ENCODE data around the gene CAND1.

CAND1 gene

DNA sequence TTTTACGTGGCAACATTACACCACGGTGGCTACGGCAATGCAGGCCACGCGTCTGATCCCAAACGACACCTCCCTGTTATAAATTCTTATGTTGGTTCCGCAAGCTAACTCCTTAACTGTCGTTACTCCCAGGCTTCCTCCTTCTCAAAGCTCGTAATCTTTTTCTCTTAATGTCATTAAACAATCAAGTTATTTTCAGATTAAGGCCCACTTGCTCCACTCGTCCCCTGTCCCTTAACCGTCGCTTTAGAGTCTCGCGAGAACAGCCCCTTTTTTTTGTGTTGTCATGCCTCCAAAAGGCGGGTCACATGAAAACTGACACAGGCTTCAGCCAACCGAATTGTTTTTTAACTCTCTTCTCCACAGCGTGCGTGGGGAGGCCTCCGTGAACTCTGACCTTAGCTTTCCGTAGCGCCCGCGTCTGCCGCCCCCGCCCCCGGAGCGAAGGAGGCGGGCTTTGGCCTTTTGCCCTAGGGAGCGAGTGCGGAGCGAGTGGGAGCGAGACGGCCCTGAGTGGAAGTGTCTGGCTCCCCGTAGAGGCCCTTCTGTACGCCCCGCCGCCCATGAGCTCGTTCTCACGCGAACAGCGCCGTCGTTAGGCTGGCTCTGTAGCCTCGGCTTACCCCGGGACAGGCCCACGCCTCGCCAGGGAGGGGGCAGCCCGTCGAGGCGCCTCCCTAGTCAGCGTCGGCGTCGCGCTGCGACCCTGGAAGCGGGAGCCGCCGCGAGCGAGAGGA, at the start of gene CAND1:
Gene CAND1 (plus strand): TSS at position 463 of the 737 bp plus-strand sequence. CDS start 360 bp downstream, outside the sequence.
- peak; percentile 100 for DNase-seq

DNA sequence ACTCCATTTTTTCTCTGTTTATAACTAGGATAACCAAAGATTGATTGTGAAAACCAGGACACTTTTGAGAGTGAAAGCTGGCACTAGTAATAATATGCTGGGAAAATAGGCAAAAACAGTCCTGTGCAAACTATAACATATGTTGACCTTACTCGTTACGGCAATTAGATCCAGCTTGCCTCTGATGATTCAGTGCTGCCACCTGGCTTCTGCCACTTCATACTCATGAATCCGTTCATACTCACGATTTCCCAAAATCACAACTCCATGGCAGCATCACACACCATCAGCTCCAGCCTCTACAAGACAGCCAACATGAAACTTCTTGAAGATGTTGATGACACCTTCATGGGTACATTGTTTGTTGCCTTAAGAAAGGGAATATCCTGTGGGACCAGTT, 49.1 kb upstream of the CAND1 start:
- DNase-seq = no peak

DNA sequence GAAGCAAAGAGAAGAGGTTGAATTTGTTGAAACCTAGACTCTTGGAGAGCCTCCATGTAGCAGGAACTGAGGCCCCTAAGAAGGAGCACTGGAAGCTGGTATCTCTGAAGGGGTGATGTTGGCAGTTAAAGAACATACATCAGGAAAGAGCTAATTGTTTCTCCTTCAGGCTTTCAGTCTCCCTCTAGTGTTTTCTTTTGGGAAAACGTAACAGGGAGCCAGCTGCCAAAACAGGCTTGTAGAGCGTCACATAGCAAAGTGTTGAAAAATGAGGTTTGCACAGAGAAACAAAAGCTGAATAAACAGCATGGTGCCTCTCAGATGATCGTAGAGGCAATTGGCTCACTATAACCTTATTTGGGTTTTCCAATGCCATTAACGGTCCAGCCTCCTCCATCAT, 46.9 kb upstream of the CAND1 start:
- peak; percentile 38 for DNase-seq

- DNase-seq = no peak
These were observed 45.9 kb upstream of the CAND1 start for GRCh38 chr12:67223225-67223624.

- no peak for DNase-seq
These were observed 31.9 kb upstream of the CAND1 start for GRCh38 chr12:67237231-67237630.

GRCh38 chr12:67239061-67239460, 30.1 kb upstream of the CAND1 start:
- DNase-seq = peak; percentile 11

DNA sequence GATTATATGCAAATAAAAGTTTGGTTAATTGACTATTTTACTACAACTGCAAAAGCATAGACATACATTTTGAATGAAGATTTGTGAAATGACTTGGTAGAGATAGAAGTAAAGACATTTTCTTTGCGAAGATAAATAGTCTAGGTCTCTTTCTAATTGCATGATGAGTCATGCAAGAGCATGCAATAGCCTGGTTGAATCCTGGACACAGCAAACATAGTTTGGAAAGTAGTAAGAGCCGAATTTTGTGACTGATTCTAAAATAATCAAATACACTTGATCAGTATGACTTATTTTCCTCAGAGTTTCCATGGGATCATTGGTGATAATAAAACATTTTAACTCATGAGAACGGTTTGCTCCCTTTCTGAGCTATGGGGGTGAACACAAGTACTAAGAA, 27.7 kb upstream of the CAND1 start:
- DNase-seq = no peak

DNA sequence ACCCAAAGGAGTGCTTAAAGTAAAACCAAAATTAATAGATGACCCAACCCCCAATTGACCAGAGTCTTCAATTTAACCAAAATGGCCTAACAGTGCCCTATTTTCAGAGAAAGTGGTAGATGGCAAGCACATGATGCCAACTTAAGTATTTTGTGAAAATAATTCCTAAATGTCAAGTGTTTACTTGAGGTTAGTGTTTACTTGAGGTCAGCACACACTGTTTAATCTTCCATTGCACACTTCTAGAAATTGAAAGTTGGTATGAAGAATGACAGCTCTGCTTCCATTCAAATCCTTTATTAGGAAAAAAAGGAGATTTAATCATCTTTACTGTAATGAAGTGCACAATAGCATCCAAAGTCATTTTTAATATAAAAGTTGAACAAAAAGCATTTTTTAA, 25.9 kb upstream of the CAND1 start:
- DNase-seq = no peak

GRCh38 chr12:67245571-67245970, 23.6 kb upstream of the CAND1 start:
- DNase-seq = no peak

DNA sequence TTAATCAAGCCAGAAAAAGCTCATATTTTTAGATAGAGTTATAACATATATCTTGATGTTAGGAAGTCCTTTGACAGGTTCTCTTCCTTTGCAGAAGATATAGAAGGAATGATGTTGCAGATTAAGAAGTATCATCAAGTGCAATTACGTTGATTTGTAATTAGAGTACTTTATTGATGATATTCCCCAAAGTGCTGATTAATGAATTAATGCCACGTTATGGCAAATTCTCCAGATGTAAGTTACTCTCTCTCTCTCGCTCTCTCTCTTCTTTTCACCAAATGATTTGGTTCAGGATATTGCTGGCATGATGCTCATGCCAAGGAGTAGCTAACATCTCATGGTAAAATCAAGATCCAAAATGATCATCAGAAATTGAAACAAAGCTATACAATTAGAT, 18.1 kb upstream of the CAND1 start:
- no peak for DNase-seq

GRCh38 chr12:67254372-67255026, 14.7 kb upstream of the CAND1 start:
- no peak for DNase-seq

DNA sequence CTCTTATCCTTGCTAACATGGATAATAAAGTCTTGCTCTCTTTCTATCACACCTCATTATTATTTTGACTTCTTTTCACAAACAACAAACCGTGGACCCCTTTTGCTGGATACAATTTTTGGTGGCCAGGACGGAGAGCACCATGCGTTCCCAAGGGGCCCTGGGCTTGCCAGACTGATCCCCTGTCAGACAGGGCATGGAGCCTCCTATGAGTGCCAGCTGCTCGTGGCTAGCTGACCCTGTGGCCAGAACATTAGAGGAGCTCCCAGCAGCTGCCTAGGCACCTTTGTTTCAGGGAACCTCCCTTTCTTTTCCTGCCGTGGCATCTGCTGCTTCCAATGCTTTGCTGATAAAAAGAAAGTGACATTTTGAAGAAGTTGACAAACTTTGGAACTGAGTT, 12.5 kb upstream of the CAND1 start:
- DNase-seq = no peak

DNA sequence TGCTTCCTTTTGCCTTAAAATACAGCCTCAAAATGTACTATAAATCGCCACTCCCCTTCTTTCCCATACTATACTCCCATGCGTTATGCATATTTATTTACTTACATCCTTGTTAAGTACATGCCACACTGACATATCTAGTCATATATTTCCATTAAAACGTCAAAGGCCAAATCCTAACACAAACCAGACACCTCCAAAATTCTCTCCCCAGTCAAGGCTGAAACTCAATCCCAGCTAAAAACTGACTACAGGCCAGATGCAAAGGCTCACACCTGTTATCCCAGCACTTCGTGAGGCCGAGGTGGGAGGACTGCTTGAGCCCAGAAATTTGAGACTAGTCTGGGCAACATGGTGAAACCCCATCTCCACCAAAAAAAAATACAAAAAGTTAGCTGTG, 5.7 kb upstream of the CAND1 start:
- no peak for DNase-seq

DNA sequence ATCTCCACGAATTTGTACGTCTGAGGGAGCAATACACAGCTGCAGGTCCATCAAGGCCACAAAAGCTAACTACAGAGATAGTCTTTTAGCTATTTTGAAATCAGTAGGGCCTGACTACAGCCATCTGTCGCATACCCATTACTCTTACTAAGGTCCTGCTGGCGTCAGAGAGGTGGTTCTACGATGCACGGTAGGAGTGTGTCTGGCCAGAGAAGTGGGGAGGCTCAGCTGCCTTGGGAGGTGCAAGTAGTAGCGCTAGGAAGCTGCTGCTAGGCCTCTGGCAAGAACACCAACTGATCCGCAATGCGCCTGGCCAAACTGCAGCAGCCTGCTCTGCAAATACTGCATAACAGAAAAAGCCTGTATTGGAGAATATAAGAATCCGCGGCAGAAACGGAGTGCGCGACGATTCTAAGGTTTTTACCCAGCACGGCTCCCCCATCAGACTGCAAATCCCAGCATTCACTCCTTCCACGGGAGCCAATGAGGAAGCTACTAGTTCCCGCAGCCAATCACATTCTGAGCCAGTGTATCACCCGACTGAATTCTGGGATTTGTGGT, 743 bp upstream of the CAND1 start:
- DNase-seq = peak; percentile 100

DNA sequence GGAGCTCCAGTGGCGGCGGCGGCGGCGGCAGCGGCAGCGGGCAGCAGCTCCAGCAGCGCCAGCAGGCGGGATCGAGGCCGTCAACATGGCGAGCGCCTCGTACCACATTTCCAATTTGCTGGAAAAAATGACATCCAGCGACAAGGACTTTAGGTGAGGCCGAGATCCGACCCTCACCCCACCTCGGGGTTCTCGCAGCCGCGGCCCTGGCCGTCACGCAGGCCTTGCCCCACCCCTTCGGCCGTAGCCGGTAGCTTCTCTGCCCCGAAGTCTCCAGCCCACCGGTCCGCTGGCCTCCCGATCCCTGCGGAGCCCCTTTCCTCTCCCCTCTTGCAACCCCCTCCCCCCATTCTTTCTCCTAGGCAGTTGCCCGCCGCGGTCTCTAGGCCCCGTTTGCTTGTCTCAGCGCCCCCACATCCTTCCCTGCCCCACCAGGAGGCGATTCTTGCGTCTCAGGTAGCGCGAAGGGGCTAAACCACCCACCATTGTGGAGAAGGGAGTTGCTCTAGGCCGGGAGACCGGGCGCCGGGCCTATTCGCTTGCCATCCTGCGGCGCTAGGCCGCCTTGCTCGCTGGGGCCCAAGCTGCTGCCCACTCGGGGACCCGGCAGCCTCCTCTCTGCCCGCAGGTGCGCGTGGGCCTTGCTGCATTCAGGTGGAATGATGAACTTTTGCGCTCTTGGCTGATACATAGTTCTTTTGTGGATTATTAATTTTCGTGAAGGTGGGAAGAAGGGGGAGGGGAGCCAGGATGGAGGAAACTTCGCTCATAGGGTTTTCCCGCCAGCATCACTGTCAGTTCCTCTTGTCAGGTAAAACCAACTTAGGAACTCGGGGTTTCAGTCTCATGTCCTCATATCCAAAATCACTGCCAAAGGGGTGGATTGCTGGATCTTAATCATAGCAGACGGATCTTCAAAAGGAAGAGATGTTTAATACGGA, 745 bp downstream of the CAND1 start:
- DNase-seq = no peak

GRCh38 chr12:67270622-67271021, 1.5 kb downstream of the CAND1 start:
- DNase-seq = no peak

- DNase-seq = no peak
These were observed 2.8 kb downstream of the CAND1 start for GRCh38 chr12:67271976-67272375.

GRCh38 chr12:67274186-67274585, 5.0 kb downstream of the CAND1 start:
- DNase-seq = no peak

GRCh38 chr12:67275380-67275913, 6.3 kb downstream of the CAND1 start:
- DNase-seq = no peak

DNA sequence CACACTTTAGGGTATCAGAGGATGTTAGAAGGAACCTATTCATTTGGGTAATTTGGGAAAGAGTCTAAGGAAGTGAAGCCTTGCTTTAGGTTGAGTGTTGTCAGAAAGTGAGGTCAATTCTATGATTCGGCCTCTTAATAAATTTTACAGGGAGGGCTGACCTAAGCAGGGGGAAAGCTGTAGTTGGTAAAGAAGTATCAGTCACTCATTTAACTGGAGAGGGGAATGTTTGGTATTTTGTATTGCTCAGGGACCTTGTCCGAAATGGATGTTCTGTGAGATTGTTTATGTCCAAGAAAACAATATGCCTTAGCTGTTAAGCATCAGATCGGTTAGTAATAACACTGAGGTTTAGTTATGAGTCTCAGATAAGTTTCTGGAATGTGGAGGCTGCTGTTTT, 7.3 kb downstream of the CAND1 start:
- no peak for DNase-seq

DNA sequence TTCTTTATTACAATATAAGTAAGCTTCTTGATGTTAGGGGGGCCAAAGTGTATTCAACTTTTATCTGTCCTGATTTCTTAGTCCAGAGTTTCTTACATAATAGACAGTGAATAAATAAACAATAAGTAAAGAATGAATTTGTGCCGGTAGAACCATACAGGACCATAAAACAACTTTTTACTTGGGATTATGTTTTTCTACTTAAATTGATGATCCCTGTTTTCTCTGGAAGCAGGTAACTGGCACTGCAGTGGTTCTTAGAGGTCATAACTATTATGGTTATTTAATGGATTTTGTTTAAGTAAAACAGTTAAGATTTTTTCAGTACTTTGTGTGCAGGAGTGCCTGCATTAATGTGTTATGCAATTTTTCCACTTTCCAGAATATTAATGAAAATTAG, 10.5 kb downstream of the CAND1 start:
- no peak for DNase-seq

GRCh38 chr12:67280088-67280487, 10.9 kb downstream of the CAND1 start:
- DNase-seq = no peak

DNA sequence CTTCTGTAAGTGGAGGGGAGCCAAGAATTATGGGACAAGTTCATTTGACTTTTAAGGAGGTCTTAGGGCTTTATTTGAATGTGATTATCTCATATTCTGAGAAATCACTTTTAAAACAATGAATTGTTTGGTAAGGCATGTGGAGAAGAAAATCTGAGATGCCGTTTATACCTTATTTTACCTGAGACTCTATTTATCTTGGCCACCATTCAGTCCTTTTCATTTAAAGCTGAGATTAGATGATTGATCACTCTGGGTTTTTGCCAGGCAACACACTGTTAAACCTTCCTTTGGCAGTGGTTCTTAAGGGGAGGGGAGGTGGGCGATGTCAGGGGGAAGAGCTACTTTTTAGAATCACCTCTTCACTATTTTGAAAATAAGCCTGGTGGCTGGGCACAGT, 11.4 kb downstream of the CAND1 start:
- DNase-seq = no peak

All from kidney glomerular epithelial cell (primary cell).